HG03045 (cell line): ENCODE results near the gene PPP6C.

Source experiments
- ATAC-seq: cut with Tn5 transposase; IDR thresholded peaks from one replicate; pipeline ENCODE4 v1.9.1; 2021; ENCODE audit warnings: mild to moderate bottlenecking, moderate library complexity; ENCODE audit not compliant: unreplicated experiment

PPP6C gene

GRCh38 chr9:125099816-125100215, 89.8 kb downstream of the PPP6C start:
- ATAC-seq, result no peak
